Measurements from ENCODE around the gene NEB. TPM values are rescaled to one million over a fixed set of nuclear protein-coding genes. Genes with fewer than 3 reads are reported as not detected.

Gene NEB
- total and polyA plus RNA-seq, 2 of the 13 experiments (the other 11 are each of a cell fraction or from before 2014, with no cell fraction given): 0.21 to 0.24 TPM

- TF ChIP-seq MYPOP (CRISPR knock-in tag; IDR thresholded peaks at IDR 0.05) (no peak), TFDP1 (CRISPR knock-in tag; IDR thresholded peaks at IDR 0.05; ENCODE audit: borderline replicate concordance) (no peak), FOXO1 (CRISPR knock-in tag; IDR thresholded peaks at IDR 0.05) (no peak), POGZ (CRISPR knock-in tag; IDR thresholded peaks at IDR 0.05) (no peak)
Observed at GRCh38 chr2:151658081-151658480, 76.2 kb downstream of the NEB start (continued).

- H3K79me2 ChIP-seq (ENCODE audit: insufficient read depth, low read length): no peaks in the 10 kb centered on the region
- FAIRE-seq (no peak), ATAC-seq (no peak), DNase-seq (ENCODE audit: low spot score) (no peak)
- H3K9me3 ChIP-seq (ENCODE audit: low read length): no peaks in the 10 kb centered on the region
- no peaks in the 10 kb centered on the region for H4K20me1 ChIP-seq (ENCODE audit: insufficient read depth, low read length)
- intact Hi-C loops (cut with micrococcal nuclease; ENCODE audit: unreplicated experiment) (no loop called here), in situ Hi-C loops (cut with HindIII; ENCODE audit: extremely low pct_ligation_motif_present, low pct_unique_long_range_greater_than_20kb) (no loop called here)
- H3K4me3 ChIP-seq (replicated peaks in 1 of 3; ENCODE audit: insufficient read depth in 1 of 3, low read depth in 2 of 3, low read length in 3 of 3): no peak overlapping the region
- WGBS (ENCODE audit: low lambda C conversion rate): 8% methylated on average over 2 of the region's 2 CpGs
- BruUV-seq (replicated peaks): no TSS peak
- H3K4me2 ChIP-seq (ENCODE audit: low read depth, low read length): no peak overlapping the region
- ChIA-PET CTCF (ENCODE audit: low intra/inter-chr PET ratio, low total read pairs) (no interaction called here), POLR2A (no interaction called here)
- no peaks in the 10 kb centered on the region for H3K4me1 ChIP-seq (ENCODE audit: insufficient read depth, low read length)
- no peaks in the 10 kb centered on the region for H3K36me3 ChIP-seq (replicated peaks in 1 of 2; ENCODE audit: control insufficient read depth in 1 of 2, insufficient read depth in 2 of 2, low read length in 2 of 2)
- no peak overlapping the region for H2AFZ ChIP-seq (ENCODE audit: low read length)
- H3K27me3 ChIP-seq (ENCODE audit: control insufficient read depth in 1 of 2, insufficient read depth in 2 of 2, low read length in 2 of 2): peaks cover 0 to 5% of the 10 kb centered on the region in 2 experiments; a peak in 1 of 5 replicates
- TF ChIP-seq BHLHE40 (IDR thresholded peaks at IDR 0.05; ENCODE audit: low read length) (no peak), MTF1 (CRISPR knock-in tag; IDR thresholded peaks at IDR 0.05) (no peak), TARDBP (CRISPR knock-in tag; IDR thresholded peaks at IDR 0.05) (no peak), DZIP1 (CRISPR knock-in tag; IDR thresholded peaks at IDR 0.05) (no peak), ZSCAN22 (CRISPR knock-in tag; IDR thresholded peaks at IDR 0.05) (no peak), PRMT3 (CRISPR knock-in tag; IDR thresholded peaks at IDR 0.05; ENCODE audit: borderline replicate concordance, low read depth) (no peak), SUZ12 (IDR thresholded peaks at IDR 0.05; ENCODE audit: low read depth, low read length) (no peak)
- no peak overlapping the region for H3K27ac ChIP-seq (ENCODE audit: extremely low read length, insufficient read depth, low read length)
- H3K9ac ChIP-seq (ENCODE audit: insufficient read depth, low read depth, low read length): no peak overlapping the region
Observed at GRCh38 chr2:151657667-151658076, 76.6 kb downstream of the NEB start.
